ENCODE data around the gene PAX7.
"Not testable (repeated sequence)": the region's sequence is repeated elsewhere in the genome, so short reads cannot be mapped to it uniquely, and the experiment has no call there.

PAX7 gene

DNA sequence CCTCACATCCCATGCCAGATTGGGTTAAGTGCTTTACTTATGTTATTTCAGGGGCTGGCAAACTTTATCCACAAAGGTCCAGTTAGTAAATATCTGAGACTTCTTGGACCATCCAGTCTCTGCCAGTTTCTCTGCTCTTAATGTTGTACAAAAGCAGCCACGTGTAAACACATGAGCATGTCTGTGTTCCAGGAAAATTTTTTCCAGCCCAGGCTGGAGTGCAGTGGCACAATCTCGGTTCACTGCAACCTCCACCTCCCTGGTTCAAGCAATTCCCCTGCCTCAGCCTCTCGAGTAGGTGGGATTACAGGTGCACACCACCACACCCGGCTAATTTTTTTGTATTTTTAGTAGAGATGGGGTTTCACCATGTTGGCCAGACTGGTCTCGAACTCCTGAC lies 136.9 kb downstream of the PAX7 start:
- not testable (repeated sequence) for DNase-seq

GRCh38 chr1:18768086-18768485 lies 137.4 kb downstream of the PAX7 start:
- no peak for DNase-seq

DNA sequence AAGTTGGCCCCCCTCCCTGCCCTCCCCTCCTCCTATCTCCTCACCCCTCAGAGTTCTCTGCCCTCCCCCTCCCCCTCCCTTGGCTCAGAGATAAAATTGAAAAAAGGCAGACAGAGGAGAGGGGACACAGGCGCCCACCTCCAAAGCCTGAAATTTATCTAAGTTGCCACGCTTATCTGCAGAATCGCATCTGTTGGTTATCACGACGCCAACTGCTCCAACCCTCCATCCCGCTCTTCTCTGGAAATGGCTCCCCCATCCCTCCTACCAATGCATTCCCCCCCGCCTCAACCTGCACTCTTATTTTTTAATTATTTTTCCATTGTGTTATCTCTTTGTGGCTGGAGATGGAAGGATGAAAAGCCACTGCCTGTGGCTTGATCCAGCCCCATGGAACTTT lies 138.5 kb downstream of the PAX7 start:
- no peak for DNase-seq

DNA sequence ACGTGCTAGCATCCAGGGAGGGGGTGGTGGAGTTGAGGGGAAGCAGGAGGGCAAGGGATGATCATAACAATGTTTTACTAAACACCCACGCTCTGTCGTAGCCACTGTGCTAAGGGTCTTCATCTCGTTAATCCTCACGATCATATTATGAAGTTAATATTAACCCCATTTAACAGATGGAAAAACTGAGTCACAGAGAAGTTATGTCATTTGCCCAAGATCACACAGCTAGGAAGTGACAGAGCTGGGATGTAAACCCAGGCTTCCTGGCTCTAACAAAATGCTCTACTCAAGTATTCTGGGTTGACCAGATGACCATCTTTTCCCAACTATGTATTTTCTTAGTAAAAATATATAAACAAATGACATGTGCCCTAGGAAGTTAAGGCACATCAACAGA lies 140.2 kb downstream of the PAX7 start:
- DNase-seq = no peak

- no peak for DNase-seq
These were observed 143.1 kb downstream of the PAX7 start for GRCh38 chr1:18773753-18774152.

- DNase-seq = no peak
These were observed 144.7 kb downstream of the PAX7 start for GRCh38 chr1:18775341-18775740.

DNA sequence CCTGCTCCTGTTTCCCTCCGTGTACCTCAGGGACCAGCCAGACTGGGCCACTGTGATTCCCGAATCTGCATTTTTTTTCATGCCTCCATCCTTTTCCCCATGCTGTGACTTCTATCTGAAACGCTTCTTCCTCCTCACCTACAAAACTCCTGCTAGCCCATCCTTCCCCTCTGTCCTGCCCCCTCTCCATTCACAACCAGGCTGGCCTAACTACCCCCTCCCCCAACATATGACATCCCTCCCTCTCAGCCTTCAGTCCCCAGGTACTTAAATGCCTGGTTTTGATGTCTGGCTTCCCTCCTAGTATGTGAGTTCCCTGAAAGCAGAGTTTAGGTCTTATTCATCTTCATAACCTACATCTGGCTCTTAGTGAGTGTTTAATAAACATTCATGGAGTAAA lies 146.1 kb downstream of the PAX7 start:
- peak; percentile 40 for DNase-seq

GRCh38 chr1:18778437-18778836 lies 147.8 kb downstream of the PAX7 start:
- peak; percentile 53 for DNase-seq

GRCh38 chr1:18781031-18781430 lies 150.4 kb downstream of the PAX7 start:
- no peak for DNase-seq

- peak; percentile 36 for DNase-seq
These were observed 153.2 kb downstream of the PAX7 start for GRCh38 chr1:18783705-18784481.

- DNase-seq = no peak
These were observed 153.8 kb downstream of the PAX7 start for GRCh38 chr1:18784482-18784831.

DNA sequence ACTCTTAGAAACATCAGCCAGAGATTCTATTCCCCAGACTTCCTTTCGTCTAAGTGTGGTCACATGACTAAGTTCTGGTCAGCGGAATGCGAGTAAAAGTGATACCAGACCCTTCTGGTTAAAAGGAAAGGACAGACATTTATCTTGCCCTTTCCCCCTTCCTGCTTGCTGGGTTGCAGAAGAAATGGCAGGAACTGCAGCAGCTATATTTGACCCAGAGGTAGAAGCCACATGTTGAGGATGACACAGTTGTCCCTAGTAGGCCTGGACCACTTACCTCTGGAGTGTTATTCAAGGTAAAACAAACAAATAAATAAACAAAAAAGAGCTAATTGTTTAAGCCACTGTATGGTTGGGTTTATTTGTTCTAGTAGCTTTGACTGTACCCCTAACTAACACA lies 155.5 kb downstream of the PAX7 start:
- DNase-seq = no peak

DNA sequence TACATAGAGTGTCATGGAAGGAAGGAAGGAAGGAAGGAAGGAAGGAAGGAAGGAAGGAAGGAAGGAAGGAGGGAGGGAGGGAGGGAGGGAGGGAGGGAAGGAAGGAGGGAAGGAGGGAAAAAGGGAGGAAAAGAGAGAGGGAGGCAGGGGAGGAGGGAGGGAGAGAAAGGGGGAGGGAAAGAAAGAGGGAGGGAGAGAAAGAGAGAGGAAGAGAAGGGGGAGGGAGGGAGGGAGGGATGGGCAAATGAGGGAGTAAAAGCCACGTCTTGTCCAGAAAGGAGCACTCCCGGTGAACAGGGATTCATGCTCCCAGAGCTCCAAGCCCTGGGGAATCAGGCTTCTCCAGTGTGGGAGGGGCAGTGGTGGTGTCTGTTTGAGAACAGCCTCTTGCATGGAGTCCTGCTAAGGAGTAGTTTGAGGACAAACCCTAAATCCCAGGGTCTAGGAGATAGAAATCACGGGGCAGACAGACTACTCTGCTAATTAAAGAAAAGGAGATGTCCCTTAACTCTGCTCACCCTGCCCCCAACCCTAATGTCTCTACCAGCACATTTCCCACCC lies 157.3 kb downstream of the PAX7 start:
- peak; percentile 48 for DNase-seq

GRCh38 chr1:18789246-18789645 lies 158.6 kb downstream of the PAX7 start:
- no peak for DNase-seq

DNA sequence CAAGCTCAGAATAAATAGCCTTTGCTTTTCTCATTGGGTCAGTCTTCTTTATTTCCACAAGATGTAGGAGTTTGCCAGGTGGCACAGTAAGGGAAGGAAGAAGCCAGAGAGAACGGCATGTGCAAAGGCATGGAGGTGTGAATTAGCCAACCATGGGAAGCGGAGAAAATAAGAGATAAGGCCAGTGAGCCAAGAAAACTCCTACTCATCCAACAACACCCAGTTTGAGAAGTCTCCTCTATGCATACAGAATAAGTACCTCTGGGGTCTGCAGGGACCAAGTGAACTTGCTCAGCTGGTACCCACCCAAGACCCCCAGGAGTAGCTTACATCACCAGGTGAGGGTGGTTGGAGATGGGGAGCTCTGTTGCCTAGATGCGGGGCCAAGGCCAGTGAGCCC lies 162.1 kb downstream of the PAX7 start:
- DNase-seq = no peak

DNA sequence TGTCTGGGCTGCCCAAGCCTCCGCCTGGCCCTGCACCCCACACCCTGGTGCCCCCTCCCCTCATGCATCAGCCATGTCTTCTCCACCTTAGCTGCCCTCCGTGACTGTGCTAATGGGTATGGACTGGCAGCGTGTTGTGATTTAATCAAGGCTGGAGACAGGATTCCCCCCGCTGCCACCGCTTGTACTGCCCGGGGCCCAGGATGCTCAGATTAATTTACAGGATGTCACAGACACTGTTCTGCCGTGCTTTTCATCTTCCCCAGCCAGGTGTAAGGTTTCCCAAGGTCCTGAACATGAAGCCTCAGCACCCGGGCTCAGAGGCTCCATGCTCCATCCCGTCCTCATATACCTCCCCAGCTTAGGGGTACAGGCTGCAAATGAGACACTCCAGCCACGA lies 162.5 kb downstream of the PAX7 start:
- DNase-seq = no peak

DNA sequence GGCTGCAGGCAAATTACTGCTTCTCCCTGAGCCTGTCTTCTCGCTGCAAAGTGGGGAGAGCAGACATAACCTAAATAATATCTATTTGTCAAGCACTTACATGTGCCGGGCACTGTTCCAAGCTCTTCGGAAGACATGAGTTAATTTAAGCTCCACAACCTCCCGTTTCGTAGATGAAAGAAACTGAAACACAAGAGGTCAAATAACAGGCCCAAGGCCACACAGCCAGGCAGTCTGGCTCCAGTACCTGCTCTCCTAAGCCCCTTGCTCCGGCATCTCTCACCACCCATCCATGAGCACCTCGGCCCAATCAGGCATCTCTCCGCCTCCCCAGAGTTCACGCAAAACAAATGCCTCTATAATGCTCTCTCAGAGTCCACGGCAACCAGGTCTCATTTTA lies 163.4 kb downstream of the PAX7 start:
- peak; percentile 70 for DNase-seq

- DNase-seq = peak; percentile 100
These were observed 163.9 kb downstream of the PAX7 start for GRCh38 chr1:18794561-18794960.

GRCh38 chr1:18795002-18795689 lies 164.5 kb downstream of the PAX7 start:
- peak; percentile 99 for DNase-seq

DNA sequence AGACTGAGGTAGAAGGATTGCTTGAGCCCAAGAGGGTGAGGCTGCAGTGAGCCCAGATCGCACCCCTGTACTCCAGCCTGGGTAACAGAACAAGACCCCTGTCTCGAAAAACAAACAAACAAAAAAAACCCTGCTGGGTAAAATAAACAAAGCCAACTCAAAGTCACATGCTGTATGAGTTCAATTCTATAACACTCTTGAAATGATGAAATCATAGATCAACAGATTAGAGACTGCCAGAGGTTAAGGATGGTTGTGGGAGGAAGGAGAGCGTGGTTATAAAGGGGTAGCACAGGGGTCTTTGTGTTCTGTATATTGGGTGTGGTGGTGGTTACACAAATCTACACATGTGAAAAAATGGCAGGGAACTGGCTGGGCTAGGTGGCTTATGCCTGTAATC lies 166.3 kb downstream of the PAX7 start:
- DNase-seq = no peak

All from NCI-H82 (cell line).